A549 (cell line): Measurements from ENCODE around the gene MR1.

Experiments
- CHD2 ChIP-seq: fragments of 150-350 bp; IDR thresholded peaks from 2 replicates; pipeline ENCODE4 v1.6.1; 2014; ENCODE audit warnings: low read length; ENCODE audit not compliant: partially characterized antibody
- CHD4 ChIP-seq: fragments of 200-600 bp; sonication (generic); IDR thresholded peaks from 2 replicates; pipeline ENCODE4 v1.6.1; 2016; ENCODE audit warnings: antibody characterized with exemption, mild to moderate bottlenecking, borderline replicate concordance
- CTCF ChIP-seq: fragments of >200 bp; sonication (Bioruptor Twin); formaldehyde crosslinking; IDR thresholded peaks from 3 replicates; pipeline ENCODE4 v1.5.1; 2016
- EP300 ChIP-seq, 2 experiments: fragments of >200 bp; sonication (Bioruptor Twin); formaldehyde crosslinking; IDR thresholded peaks; 2 replicates in 1 of 2; 3 replicates in 1 of 2; pipeline ENCODE4 v1.6.1; 2016 to 2017
- JUN ChIP-seq, 2 experiments: fragments of >200 bp; sonication (Bioruptor Twin); formaldehyde crosslinking; IDR thresholded peaks; 2 replicates in 1 of 2; 3 replicates in 1 of 2; pipeline ENCODE4 v1.6.1; 2016 to 2017
- MYC ChIP-seq: IDR thresholded peaks from 2 replicates; pipeline ENCODE4 v1.6.1; 2012; ENCODE audit warnings: mild to moderate bottlenecking, inconsistent platforms, low read length, improper control_type of control experiment, borderline replicate concordance
- RCOR1 ChIP-seq: fragments of 150-350 bp; IDR thresholded peaks from 2 replicates; pipeline ENCODE4 v1.6.1; 2014; ENCODE audit warnings: antibody characterized with exemption, low read length, low read depth

DNA sequence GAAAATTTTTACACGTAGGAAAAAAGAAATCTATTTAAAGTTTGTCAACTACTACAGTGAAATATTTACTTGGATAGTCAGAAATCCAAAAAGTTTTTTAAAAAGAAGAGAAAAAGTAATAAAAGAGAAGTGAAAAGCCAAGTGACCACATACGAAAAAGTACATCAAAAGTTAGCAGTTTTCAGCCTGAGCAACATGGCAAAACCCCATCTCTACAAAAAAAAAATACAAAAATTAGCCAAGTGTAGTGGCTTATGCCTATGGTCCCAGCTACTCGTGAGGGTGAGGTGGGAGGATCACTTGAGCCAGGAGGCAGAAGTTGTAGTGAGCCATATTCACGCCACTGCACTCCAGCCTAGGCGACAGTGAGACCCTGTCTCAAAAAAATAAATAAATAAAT is 5.2 kb upstream of the MR1 start:
- TF ChIP-seq CTCF (no peak), MYC (no peak), CHD4 (no peak), CHD2 (no peak), EP300 (IDR thresholded peaks at IDR 0.05) (no peak), JUN (IDR thresholded peaks at IDR 0.05) (no peak), RCOR1 (no peak)
